HepG2 (cell line): ENCODE measurements around the gene LYZ. TPM values are rescaled to one million over a fixed set of nuclear protein-coding genes. Genes with fewer than 3 reads are reported as not detected.

ENCODE experiments used
- GATAD1 ChIP-seq: IDR thresholded peaks from 2 replicates; pipeline ENCODE4 v1.6.1; 2016; ENCODE audit warnings: missing genetic modification reagents, missing compliant biosample characterization
- NFKBIZ ChIP-seq: IDR thresholded peaks from 2 replicates; pipeline ENCODE4 v1.6.1; 2018; ENCODE audit warnings: missing genetic modification reagents, missing compliant biosample characterization
- PHF5A ChIP-seq: IDR thresholded peaks from one replicate; pipeline ENCODE4 v1.6.1; 2018; ENCODE audit warnings: low read depth, missing genetic modification reagents; ENCODE audit not compliant: unreplicated experiment
- RXRB ChIP-seq: IDR thresholded peaks from 2 replicates; pipeline ENCODE4 v1.6.1; 2016; ENCODE audit warnings: borderline replicate concordance, missing genetic modification reagents, missing compliant biosample characterization
- TP53 ChIP-seq: sonication (generic); formaldehyde crosslinking; conservative IDR thresholded peaks from 2 replicates; pipeline ENCODE4 v1.4.0; 2020; ENCODE audit warnings: missing genetic modification reagents
- ZMYM2 ChIP-seq: sonication (generic); formaldehyde crosslinking; IDR thresholded peaks from 2 replicates; pipeline ENCODE4 v1.8.0; 2022; ENCODE audit warnings: mild to moderate bottlenecking, missing genetic modification reagents
- ZNF263 ChIP-seq: sonication (generic); formaldehyde crosslinking; IDR thresholded peaks from 2 replicates; pipeline ENCODE4 v1.4.0; 2020; ENCODE audit warnings: missing genetic modification reagents
- ZSCAN21 ChIP-seq: sonication (generic); formaldehyde crosslinking; IDR thresholded peaks from 2 replicates; pipeline ENCODE4 v1.8.0; 2022; ENCODE audit warnings: mild to moderate bottlenecking, missing genetic modification reagents, moderate library complexity, borderline replicate concordance
- polyA plus RNA-seq, 8 experiments: library from polyadenylated mRNA; depleted of rRNA in 3 of 8; stranded (reverse) in 7 of 8; unstranded in 1 of 8; fragments of >200 nt; fragmentation: Illumina TruSeq in 4 of 8; extraction: Trizol in 4 of 8; gene quantifications; 2 replicates each; pipeline versions ENCODE4 v1.2.1 to v1.2.3, GENCODE V29; 2011 to 2016; ENCODE audit warnings: low read depth in 4 of 8, missing spikeins in 1 of 8, mixed read lengths in 1 of 8; ENCODE audit not compliant: insufficient read depth in 1 of 8
- total RNA-seq, 5 experiments: library from RNA; depleted of rRNA; stranded (reverse); fragments of >200 nt; fragmentation: Illumina TruSeq; extraction: Trizol; gene quantifications; 2 replicates each; pipeline ENCODE4 v1.2.3, GENCODE V29; 2016; ENCODE audit warnings: low read depth in 1 of 5
- TF ChIP-seq, protein P1 (sequence below): sonication (generic); formaldehyde crosslinking; IDR thresholded peaks from 2 replicates; pipeline ENCODE4 v1.8.0; 2022; ENCODE audit warnings: mild to moderate bottlenecking, missing genetic modification reagents, moderate library complexity
- TF ChIP-seq, protein P2 (sequence below): sonication (generic); formaldehyde crosslinking; IDR thresholded peaks from 2 replicates; pipeline ENCODE4 v1.8.0; 2022; ENCODE audit warnings: mild to moderate bottlenecking, missing genetic modification reagents, moderate library complexity
- TF ChIP-seq, protein P3 (sequence below): IDR thresholded peaks from 2 replicates; pipeline ENCODE4 v1.6.1; 2016; ENCODE audit warnings: mild to moderate bottlenecking
- TF ChIP-seq, protein P4 (sequence below): sonication (generic); formaldehyde crosslinking; IDR thresholded peaks from 2 replicates; pipeline ENCODE4 v1.8.1; 2023; ENCODE audit warnings: missing genetic modification reagents, mild to moderate bottlenecking, borderline replicate concordance
- TF ChIP-seq, protein P5 (sequence below): sonication (generic); formaldehyde crosslinking; IDR thresholded peaks from 2 replicates; pipeline ENCODE4 v1.4.0; 2020; ENCODE audit warnings: missing genetic modification reagents
- TF ChIP-seq, protein P6 (sequence below): sonication (generic); formaldehyde crosslinking; IDR thresholded peaks from 2 replicates; pipeline ENCODE4 v1.4.0; 2020; ENCODE audit warnings: missing genetic modification reagents, borderline replicate concordance
- TF ChIP-seq, protein P7 (sequence below): sonication (generic); formaldehyde crosslinking; conservative IDR thresholded peaks from 2 replicates; pipeline ENCODE4 v1.8.1; 2023; ENCODE audit warnings: missing genetic modification reagents

LYZ gene
- total and polyA plus RNA-seq, 2 of the 13 experiments (the other 11 are each of a cell fraction or from before 2014, with no cell fraction given): 1,788 to 2,054 TPM

DNA sequence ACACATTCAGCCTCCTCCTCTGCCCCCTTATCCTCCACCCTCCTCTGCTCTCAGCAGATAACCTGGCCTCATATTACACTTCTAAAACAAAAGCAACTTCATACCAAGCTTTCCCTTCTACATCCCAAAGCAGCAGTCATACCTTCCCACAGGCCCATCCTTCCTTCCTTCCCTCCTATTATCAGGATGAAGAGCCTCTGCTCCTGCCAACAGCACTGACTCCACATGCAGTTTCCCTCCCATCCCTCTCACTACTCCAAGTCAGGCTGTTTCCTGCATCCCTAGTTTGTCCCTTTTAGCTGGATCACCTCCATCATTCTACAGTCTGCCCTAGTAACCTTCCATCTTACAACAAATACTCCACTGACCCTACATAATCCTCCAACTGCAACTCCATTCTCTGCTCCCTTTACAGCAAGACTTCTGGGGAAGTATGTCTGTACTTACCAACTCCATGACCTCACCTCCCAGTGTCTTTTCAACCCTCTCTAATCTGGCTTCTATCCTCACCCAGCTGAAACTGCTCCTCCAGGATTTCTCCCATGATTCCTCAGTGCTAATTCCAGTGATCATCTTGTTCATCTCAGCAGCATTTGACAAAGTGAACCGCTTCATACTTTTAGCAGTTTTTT, 6.5 kb downstream of the LYZ start (continued):
- TF ChIP-seq, protein P1, sequence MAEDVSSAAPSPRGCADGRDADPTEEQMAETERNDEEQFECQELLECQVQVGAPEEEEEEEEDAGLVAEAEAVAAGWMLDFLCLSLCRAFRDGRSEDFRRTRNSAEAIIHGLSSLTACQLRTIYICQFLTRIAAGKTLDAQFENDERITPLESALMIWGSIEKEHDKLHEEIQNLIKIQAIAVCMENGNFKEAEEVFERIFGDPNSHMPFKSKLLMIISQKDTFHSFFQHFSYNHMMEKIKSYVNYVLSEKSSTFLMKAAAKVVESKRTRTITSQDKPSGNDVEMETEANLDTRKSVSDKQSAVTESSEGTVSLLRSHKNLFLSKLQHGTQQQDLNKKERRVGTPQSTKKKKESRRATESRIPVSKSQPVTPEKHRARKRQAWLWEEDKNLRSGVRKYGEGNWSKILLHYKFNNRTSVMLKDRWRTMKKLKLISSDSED: peak; percentile 45; the same call in 1 of the 2 replicates
- TF ChIP-seq, protein P2, sequence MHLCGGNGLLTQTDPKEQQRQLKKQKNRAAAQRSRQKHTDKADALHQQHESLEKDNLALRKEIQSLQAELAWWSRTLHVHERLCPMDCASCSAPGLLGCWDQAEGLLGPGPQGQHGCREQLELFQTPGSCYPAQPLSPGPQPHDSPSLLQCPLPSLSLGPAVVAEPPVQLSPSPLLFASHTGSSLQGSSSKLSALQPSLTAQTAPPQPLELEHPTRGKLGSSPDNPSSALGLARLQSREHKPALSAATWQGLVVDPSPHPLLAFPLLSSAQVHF: peak; percentile 61; the same call in 1 of the 2 replicates
- TF ChIP-seq ZSCAN21 (CRISPR knock-in tag) (peak; percentile 81), ZMYM2 (CRISPR knock-in tag) (no peak), ZNF263 (peak; percentile 57; the same call in 1 of the 2 replicates), PHF5A (CRISPR knock-in tag) (peak; percentile 96), NFKBIZ (CRISPR knock-in tag) (0 out of 2 replicates have a peak, but pooled peaks have one; percentile 29), GATAD1 (CRISPR knock-in tag) (no peak; the same call in 1 of the 2 replicates), TP53 (CRISPR knock-in tag) (peak; percentile 65), RXRB (CRISPR knock-in tag) (peak; percentile 62)
- TF ChIP-seq, protein P3, sequence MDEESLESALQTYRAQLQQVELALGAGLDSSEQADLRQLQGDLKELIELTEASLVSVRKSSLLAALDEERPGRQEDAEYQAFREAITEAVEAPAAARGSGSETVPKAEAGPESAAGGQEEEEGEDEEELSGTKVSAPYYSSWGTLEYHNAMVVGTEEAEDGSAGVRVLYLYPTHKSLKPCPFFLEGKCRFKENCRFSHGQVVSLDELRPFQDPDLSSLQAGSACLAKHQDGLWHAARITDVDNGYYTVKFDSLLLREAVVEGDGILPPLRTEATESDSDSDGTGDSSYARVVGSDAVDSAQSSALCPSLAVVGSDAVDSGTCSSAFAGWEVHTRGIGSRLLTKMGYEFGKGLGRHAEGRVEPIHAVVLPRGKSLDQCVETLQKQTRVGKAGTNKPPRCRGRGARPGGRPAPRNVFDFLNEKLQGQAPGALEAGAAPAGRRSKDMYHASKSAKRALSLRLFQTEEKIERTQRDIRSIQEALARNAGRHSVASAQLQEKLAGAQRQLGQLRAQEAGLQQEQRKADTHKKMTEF: peak; percentile 82
- TF ChIP-seq, protein P4, sequence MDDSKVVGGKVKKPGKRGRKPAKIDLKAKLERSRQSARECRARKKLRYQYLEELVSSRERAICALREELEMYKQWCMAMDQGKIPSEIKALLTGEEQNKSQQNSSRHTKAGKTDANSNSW (CRISPR knock-in tag): no peak
- TF ChIP-seq, protein P5, sequence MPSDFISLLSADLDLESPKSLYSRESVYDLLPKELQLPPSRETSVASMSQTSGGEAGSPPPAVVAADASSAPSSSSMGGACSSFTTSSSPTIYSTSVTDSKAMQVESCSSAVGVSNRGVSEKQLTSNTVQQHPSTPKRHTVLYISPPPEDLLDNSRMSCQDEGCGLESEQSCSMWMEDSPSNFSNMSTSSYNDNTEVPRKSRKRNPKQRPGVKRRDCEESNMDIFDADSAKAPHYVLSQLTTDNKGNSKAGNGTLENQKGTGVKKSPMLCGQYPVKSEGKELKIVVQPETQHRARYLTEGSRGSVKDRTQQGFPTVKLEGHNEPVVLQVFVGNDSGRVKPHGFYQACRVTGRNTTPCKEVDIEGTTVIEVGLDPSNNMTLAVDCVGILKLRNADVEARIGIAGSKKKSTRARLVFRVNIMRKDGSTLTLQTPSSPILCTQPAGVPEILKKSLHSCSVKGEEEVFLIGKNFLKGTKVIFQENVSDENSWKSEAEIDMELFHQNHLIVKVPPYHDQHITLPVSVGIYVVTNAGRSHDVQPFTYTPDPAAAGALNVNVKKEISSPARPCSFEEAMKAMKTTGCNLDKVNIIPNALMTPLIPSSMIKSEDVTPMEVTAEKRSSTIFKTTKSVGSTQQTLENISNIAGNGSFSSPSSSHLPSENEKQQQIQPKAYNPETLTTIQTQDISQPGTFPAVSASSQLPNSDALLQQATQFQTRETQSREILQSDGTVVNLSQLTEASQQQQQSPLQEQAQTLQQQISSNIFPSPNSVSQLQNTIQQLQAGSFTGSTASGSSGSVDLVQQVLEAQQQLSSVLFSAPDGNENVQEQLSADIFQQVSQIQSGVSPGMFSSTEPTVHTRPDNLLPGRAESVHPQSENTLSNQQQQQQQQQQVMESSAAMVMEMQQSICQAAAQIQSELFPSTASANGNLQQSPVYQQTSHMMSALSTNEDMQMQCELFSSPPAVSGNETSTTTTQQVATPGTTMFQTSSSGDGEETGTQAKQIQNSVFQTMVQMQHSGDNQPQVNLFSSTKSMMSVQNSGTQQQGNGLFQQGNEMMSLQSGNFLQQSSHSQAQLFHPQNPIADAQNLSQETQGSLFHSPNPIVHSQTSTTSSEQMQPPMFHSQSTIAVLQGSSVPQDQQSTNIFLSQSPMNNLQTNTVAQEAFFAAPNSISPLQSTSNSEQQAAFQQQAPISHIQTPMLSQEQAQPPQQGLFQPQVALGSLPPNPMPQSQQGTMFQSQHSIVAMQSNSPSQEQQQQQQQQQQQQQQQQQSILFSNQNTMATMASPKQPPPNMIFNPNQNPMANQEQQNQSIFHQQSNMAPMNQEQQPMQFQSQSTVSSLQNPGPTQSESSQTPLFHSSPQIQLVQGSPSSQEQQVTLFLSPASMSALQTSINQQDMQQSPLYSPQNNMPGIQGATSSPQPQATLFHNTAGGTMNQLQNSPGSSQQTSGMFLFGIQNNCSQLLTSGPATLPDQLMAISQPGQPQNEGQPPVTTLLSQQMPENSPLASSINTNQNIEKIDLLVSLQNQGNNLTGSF (CRISPR knock-in tag): peak; percentile 80; the same call in 1 of the 2 replicates
- TF ChIP-seq, protein P6, sequence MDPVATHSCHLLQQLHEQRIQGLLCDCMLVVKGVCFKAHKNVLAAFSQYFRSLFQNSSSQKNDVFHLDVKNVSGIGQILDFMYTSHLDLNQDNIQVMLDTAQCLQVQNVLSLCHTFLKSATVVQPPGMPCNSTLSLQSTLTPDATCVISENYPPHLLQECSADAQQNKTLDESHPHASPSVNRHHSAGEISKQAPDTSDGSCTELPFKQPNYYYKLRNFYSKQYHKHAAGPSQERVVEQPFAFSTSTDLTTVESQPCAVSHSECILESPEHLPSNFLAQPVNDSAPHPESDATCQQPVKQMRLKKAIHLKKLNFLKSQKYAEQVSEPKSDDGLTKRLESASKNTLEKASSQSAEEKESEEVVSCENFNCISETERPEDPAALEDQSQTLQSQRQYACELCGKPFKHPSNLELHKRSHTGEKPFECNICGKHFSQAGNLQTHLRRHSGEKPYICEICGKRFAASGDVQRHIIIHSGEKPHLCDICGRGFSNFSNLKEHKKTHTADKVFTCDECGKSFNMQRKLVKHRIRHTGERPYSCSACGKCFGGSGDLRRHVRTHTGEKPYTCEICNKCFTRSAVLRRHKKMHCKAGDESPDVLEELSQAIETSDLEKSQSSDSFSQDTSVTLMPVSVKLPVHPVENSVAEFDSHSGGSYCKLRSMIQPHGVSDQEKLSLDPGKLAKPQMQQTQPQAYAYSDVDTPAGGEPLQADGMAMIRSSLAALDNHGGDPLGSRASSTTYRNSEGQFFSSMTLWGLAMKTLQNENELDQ (CRISPR knock-in tag): peak; percentile 82; the same call in 1 of the 2 replicates
- TF ChIP-seq, protein P7, sequence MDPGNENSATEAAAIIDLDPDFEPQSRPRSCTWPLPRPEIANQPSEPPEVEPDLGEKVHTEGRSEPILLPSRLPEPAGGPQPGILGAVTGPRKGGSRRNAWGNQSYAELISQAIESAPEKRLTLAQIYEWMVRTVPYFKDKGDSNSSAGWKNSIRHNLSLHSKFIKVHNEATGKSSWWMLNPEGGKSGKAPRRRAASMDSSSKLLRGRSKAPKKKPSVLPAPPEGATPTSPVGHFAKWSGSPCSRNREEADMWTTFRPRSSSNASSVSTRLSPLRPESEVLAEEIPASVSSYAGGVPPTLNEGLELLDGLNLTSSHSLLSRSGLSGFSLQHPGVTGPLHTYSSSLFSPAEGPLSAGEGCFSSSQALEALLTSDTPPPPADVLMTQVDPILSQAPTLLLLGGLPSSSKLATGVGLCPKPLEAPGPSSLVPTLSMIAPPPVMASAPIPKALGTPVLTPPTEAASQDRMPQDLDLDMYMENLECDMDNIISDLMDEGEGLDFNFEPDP: no peak
